A549 (cell line): Measurements from ENCODE around the gene LRRC59.

Source experiments
- CTCF ChIP-seq: fragments of >200 bp; sonication (Bioruptor Twin); formaldehyde crosslinking; IDR thresholded peaks from 3 replicates; pipeline ENCODE4 v1.5.1; 2016
- JUNB ChIP-seq: fragments of >200 bp; sonication (Bioruptor Twin); formaldehyde crosslinking; IDR thresholded peaks from 2 replicates; pipeline ENCODE4 v1.6.1; 2016
- MAX ChIP-seq: IDR thresholded peaks from 2 replicates; pipeline ENCODE4 v1.6.1; 2012
- POLR2A ChIP-seq: IDR thresholded peaks from 2 replicates; pipeline ENCODE4 v1.6.1; 2012; ENCODE audit warnings: mild to moderate bottlenecking, low read length
- REST ChIP-seq: fragments of 200-600 bp; sonication (generic); IDR thresholded peaks from 2 replicates; pipeline ENCODE4 v1.6.1; 2016; ENCODE audit warnings: antibody characterized with exemption, mild to moderate bottlenecking, moderate library complexity

- TF ChIP-seq REST (no peak), CTCF (no peak), MAX (no peak), POLR2A (no peak), JUNB (no peak)
These were observed 58.7 kb downstream of the LRRC59 start for GRCh38 chr17:50338645-50339044.
